HepG2 (cell line): Measurements from ENCODE around the gene FGF21. TPM values are rescaled to one million over a fixed set of nuclear protein-coding genes. Genes with fewer than 3 reads are reported as not detected.

ENCODE experiments used
- HNF4G ChIP-seq, 2 experiments: sonication (generic) in 1 of 2; formaldehyde crosslinking in 1 of 2; IDR thresholded peaks; 2 replicates each; pipeline versions ENCODE4 v1.4.0 to v1.6.1; 2011 to 2020; ENCODE audit warnings: borderline replicate concordance in 2 of 2, low read depth in 2 of 2, mild to moderate bottlenecking in 2 of 2, low read length in 1 of 2, missing genetic modification reagents in 1 of 2, moderate library complexity in 1 of 2
- ISL2 ChIP-seq: sonication (generic); formaldehyde crosslinking; IDR thresholded peaks from 2 replicates; pipeline ENCODE4 v1.5.0; 2020; ENCODE audit warnings: missing genetic modification reagents
- TBX3 ChIP-seq: fragments of 450-650 bp; IDR thresholded peaks from 2 replicates; pipeline ENCODE4 v1.6.1; 2017; ENCODE audit warnings: antibody characterized with exemption, mild to moderate bottlenecking, inconsistent platforms, borderline replicate concordance
- ZNF296 ChIP-seq: sonication (generic); formaldehyde crosslinking; conservative IDR thresholded peaks from 2 replicates; pipeline ENCODE4 v1.5.0; 2020; ENCODE audit warnings: mild to moderate bottlenecking, missing genetic modification reagents
- polyA plus RNA-seq, 8 experiments: library from polyadenylated mRNA; depleted of rRNA in 3 of 8; stranded (reverse) in 7 of 8; unstranded in 1 of 8; fragments of >200 nt; fragmentation: Illumina TruSeq in 4 of 8; extraction: Trizol in 4 of 8; gene quantifications; 2 replicates each; pipeline versions ENCODE4 v1.2.1 to v1.2.3, GENCODE V29; 2011 to 2016; ENCODE audit warnings: low read depth in 4 of 8, missing spikeins in 1 of 8, mixed read lengths in 1 of 8; ENCODE audit not compliant: insufficient read depth in 1 of 8
- total RNA-seq, 5 experiments: library from RNA; depleted of rRNA; stranded (reverse); fragments of >200 nt; fragmentation: Illumina TruSeq; extraction: Trizol; gene quantifications; 2 replicates each; pipeline ENCODE4 v1.2.3, GENCODE V29; 2016; ENCODE audit warnings: low read depth in 1 of 5
- TF ChIP-seq, protein P1 (sequence below): sonication (generic); formaldehyde crosslinking; IDR thresholded peaks from 2 replicates; pipeline ENCODE4 v1.4.0; 2020; ENCODE audit warnings: missing genetic modification reagents
- TF ChIP-seq, protein P2 (sequence below): sonication (generic); formaldehyde crosslinking; IDR thresholded peaks from 2 replicates; pipeline ENCODE4 v1.5.0; 2020; ENCODE audit warnings: mild to moderate bottlenecking, missing genetic modification reagents, borderline replicate concordance
- TF ChIP-seq, protein P3 (sequence below): IDR thresholded peaks from 2 replicates; pipeline ENCODE4 v1.4.0; 2020; ENCODE audit warnings: mild to moderate bottlenecking, missing genetic modification reagents
- TF ChIP-seq, protein P4 (sequence below): sonication (generic); formaldehyde crosslinking; IDR thresholded peaks from 2 replicates; pipeline ENCODE4 v1.5.0; 2020; ENCODE audit warnings: mild to moderate bottlenecking, missing genetic modification reagents
- TF ChIP-seq, protein P5 (sequence below): sonication (generic); formaldehyde crosslinking; IDR thresholded peaks from 2 replicates; pipeline ENCODE4 v1.5.0; 2020; ENCODE audit warnings: mild to moderate bottlenecking, missing genetic modification reagents

Gene FGF21
- total and polyA plus RNA-seq, 2 of the 13 experiments (the other 11 are each of a cell fraction or from before 2014, with no cell fraction given) = 0.17 TPM; not detected in 1

DNA sequence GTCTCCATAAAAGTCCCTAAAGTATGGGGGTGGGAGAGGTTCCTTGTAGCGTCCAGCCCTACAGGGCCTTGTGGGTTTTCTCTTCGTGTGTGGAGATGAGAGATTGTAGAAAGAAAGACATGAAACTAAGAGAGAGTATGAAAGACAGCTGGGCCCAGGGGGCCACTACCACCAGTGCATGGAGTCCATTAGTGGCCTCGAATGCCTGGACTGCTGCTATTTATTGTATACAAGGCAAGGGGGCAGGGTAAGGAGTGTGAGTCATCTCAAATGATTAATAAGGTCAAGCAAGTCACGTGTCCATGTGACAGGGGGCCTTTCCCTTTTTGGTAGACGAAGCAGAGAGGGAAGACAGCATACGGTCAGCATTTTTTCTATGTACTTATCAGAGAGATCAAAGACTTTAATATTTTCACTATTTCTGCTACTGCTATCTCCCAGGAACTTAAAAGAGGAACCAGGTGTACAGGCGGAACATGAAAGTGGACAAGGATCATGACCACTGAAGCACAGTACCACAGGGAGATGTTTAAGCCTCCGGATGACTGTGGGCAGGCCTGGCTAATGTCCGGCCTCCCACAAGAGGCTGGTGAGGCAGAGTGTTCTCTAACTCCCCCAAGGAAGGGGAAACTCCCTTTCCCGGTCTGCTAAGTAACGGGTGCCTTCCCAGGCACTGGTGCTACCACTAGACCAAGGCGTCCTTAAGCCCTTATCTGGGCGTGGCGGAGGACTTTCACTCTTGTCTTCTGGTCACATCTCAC, 25.5 kb downstream of the FGF21 start (continued):
- TF ChIP-seq, protein P1, sequence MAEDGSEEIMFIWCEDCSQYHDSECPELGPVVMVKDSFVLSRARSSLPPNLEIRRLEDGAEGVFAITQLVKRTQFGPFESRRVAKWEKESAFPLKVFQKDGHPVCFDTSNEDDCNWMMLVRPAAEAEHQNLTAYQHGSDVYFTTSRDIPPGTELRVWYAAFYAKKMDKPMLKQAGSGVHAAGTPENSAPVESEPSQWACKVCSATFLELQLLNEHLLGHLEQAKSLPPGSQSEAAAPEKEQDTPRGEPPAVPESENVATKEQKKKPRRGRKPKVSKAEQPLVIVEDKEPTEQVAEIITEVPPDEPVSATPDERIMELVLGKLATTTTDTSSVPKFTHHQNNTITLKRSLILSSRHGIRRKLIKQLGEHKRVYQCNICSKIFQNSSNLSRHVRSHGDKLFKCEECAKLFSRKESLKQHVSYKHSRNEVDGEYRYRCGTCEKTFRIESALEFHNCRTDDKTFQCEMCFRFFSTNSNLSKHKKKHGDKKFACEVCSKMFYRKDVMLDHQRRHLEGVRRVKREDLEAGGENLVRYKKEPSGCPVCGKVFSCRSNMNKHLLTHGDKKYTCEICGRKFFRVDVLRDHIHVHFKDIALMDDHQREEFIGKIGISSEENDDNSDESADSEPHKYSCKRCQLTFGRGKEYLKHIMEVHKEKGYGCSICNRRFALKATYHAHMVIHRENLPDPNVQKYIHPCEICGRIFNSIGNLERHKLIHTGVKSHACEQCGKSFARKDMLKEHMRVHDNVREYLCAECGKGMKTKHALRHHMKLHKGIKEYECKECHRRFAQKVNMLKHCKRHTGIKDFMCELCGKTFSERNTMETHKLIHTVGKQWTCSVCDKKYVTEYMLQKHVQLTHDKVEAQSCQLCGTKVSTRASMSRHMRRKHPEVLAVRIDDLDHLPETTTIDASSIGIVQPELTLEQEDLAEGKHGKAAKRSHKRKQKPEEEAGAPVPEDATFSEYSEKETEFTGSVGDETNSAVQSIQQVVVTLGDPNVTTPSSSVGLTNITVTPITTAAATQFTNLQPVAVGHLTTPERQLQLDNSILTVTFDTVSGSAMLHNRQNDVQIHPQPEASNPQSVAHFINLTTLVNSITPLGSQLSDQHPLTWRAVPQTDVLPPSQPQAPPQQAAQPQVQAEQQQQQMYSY (CRISPR knock-in tag) = no peak
- TF ChIP-seq, protein P2, sequence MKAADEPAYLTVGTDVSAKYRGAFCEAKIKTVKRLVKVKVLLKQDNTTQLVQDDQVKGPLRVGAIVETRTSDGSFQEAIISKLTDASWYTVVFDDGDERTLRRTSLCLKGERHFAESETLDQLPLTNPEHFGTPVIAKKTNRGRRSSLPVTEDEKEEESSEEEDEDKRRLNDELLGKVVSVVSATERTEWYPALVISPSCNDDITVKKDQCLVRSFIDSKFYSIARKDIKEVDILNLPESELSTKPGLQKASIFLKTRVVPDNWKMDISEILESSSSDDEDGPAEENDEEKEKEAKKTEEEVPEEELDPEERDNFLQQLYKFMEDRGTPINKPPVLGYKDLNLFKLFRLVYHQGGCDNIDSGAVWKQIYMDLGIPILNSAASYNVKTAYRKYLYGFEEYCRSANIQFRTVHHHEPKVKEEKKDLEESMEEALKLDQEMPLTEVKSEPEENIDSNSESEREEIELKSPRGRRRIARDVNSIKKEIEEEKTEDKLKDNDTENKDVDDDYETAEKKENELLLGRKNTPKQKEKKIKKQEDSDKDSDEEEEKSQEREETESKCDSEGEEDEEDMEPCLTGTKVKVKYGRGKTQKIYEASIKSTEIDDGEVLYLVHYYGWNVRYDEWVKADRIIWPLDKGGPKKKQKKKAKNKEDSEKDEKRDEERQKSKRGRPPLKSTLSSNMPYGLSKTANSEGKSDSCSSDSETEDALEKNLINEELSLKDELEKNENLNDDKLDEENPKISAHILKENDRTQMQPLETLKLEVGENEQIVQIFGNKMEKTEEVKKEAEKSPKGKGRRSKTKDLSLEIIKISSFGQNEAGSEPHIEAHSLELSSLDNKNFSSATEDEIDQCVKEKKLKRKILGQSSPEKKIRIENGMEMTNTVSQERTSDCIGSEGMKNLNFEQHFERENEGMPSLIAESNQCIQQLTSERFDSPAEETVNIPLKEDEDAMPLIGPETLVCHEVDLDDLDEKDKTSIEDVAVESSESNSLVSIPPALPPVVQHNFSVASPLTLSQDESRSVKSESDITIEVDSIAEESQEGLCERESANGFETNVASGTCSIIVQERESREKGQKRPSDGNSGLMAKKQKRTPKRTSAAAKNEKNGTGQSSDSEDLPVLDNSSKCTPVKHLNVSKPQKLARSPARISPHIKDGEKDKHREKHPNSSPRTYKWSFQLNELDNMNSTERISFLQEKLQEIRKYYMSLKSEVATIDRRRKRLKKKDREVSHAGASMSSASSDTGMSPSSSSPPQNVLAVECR (CRISPR knock-in tag) = no peak; the same call in 1 of the 2 replicates
- 0 out of 2 replicates have a peak, but pooled peaks have one; percentile 15 for TF ChIP-seq TBX3
- TF ChIP-seq, protein P3, sequence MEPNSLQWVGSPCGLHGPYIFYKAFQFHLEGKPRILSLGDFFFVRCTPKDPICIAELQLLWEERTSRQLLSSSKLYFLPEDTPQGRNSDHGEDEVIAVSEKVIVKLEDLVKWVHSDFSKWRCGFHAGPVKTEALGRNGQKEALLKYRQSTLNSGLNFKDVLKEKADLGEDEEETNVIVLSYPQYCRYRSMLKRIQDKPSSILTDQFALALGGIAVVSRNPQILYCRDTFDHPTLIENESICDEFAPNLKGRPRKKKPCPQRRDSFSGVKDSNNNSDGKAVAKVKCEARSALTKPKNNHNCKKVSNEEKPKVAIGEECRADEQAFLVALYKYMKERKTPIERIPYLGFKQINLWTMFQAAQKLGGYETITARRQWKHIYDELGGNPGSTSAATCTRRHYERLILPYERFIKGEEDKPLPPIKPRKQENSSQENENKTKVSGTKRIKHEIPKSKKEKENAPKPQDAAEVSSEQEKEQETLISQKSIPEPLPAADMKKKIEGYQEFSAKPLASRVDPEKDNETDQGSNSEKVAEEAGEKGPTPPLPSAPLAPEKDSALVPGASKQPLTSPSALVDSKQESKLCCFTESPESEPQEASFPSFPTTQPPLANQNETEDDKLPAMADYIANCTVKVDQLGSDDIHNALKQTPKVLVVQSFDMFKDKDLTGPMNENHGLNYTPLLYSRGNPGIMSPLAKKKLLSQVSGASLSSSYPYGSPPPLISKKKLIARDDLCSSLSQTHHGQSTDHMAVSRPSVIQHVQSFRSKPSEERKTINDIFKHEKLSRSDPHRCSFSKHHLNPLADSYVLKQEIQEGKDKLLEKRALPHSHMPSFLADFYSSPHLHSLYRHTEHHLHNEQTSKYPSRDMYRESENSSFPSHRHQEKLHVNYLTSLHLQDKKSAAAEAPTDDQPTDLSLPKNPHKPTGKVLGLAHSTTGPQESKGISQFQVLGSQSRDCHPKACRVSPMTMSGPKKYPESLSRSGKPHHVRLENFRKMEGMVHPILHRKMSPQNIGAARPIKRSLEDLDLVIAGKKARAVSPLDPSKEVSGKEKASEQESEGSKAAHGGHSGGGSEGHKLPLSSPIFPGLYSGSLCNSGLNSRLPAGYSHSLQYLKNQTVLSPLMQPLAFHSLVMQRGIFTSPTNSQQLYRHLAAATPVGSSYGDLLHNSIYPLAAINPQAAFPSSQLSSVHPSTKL (CRISPR knock-in tag) = peak; percentile 70
- TF ChIP-seq, protein P4, sequence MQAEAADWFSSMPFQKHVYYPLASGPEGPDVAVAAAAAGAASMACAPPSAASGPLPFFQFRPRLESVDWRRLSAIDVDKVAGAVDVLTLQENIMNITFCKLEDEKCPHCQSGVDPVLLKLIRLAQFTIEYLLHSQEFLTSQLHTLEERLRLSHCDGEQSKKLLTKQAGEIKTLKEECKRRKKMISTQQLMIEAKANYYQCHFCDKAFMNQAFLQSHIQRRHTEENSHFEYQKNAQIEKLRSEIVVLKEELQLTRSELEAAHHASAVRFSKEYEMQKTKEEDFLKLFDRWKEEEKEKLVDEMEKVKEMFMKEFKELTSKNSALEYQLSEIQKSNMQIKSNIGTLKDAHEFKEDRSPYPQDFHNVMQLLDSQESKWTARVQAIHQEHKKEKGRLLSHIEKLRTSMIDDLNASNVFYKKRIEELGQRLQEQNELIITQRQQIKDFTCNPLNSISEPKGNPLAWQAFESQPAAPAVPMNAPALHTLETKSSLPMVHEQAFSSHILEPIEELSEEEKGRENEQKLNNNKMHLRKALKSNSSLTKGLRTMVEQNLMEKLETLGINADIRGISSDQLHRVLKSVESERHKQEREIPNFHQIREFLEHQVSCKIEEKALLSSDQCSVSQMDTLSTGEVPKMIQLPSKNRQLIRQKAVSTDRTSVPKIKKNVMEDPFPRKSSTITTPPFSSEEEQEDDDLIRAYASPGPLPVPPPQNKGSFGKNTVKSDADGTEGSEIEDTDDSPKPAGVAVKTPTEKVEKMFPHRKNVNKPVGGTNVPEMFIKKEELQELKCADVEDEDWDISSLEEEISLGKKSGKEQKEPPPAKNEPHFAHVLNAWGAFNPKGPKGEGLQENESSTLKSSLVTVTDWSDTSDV (CRISPR knock-in tag) = no peak
- TF ChIP-seq, protein P5, sequence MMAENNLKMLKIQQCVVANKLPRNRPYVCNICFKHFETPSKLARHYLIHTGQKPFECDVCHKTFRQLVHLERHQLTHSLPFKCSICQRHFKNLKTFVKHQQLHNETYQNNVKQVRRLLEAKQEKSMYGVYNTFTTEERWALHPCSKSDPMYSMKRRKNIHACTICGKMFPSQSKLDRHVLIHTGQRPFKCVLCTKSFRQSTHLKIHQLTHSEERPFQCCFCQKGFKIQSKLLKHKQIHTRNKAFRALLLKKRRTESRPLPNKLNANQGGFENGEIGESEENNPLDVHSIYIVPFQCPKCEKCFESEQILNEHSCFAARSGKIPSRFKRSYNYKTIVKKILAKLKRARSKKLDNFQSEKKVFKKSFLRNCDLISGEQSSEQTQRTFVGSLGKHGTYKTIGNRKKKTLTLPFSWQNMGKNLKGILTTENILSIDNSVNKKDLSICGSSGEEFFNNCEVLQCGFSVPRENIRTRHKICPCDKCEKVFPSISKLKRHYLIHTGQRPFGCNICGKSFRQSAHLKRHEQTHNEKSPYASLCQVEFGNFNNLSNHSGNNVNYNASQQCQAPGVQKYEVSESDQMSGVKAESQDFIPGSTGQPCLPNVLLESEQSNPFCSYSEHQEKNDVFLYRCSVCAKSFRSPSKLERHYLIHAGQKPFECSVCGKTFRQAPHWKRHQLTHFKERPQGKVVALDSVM (CRISPR knock-in tag) = peak; percentile 66
- no peak for TF ChIP-seq ZNF296 (CRISPR knock-in tag)
- TF ChIP-seq HNF4G (IDR thresholded peaks at IDR 0.05; ENCODE audit: borderline replicate concordance, low read depth, low read length) = no peak
- TF ChIP-seq HNF4G (CRISPR knock-in tag; IDR thresholded peaks at IDR 0.05; ENCODE audit: borderline replicate concordance, low read depth) = no peak
- 0 out of 2 replicates have a peak, but pooled peaks have one; percentile 39 for TF ChIP-seq ISL2
